HG02610 (cell line): Measurements from ENCODE around the gene PFDN1.

Source experiments
- ATAC-seq: cut with Tn5 transposase; IDR thresholded peaks from one replicate; pipeline ENCODE4 v1.9.1; 2021; ENCODE audit warnings: mild to moderate bottlenecking, moderate library complexity; ENCODE audit not compliant: unreplicated experiment

Gene PFDN1

GRCh38 chr5:140262221-140262620 lies 40.7 kb downstream of the PFDN1 start:
- no peak for ATAC-seq

GRCh38 chr5:140261403-140262171 lies 41.3 kb downstream of the PFDN1 start:
- no peak for ATAC-seq

DNA sequence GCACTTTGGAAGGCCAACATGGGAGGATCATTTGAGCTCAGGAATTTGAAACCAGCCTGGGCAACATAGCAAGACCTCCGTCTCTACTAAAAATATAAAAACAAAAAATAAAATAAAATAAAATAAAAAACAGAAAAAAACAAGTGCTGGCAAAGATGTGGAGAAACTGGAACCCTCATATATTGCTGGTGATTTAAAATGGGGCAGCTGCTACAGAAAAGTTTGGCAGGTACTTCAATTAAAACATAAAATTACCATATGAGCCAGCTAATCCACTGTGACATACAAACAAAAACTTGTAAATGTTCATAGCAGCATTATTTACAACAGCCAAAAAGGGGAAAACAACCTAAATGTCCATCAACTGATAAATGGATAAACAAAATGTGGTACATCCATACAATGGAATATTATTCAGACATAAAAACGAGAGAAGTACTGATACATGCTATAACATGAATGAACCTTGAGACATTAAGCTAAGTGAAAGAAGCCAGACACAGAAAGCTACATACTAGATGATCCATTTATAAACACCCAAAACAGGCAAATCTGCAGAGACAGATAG lies 42.7 kb downstream of the PFDN1 start:
- ATAC-seq = no peak

GRCh38 chr5:140259500-140259899 lies 43.4 kb downstream of the PFDN1 start:
- no peak for ATAC-seq

DNA sequence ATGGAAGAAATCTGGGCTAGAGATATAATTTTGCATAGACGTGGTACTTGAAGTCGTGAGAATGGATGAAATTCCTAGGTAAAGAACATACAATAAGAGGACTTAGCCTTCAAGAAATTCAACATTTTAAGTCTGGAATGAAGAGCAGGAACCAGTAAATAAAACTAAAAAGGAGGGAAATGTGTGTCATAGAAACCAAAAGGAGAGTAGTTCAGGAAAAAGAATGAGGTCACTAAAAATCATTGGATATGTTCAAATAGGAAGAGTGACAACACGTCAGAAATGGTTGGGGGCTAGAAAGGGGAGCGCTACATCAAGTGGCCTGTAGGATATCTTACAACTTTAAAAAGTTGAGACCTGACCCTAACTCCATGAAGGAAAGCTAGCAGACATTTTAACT lies 44.0 kb downstream of the PFDN1 start:
- ATAC-seq = no peak

GRCh38 chr5:140258016-140258415 lies 44.9 kb downstream of the PFDN1 start:
- ATAC-seq = no peak

GRCh38 chr5:140256726-140257125 lies 46.2 kb downstream of the PFDN1 start:
- ATAC-seq = no peak

DNA sequence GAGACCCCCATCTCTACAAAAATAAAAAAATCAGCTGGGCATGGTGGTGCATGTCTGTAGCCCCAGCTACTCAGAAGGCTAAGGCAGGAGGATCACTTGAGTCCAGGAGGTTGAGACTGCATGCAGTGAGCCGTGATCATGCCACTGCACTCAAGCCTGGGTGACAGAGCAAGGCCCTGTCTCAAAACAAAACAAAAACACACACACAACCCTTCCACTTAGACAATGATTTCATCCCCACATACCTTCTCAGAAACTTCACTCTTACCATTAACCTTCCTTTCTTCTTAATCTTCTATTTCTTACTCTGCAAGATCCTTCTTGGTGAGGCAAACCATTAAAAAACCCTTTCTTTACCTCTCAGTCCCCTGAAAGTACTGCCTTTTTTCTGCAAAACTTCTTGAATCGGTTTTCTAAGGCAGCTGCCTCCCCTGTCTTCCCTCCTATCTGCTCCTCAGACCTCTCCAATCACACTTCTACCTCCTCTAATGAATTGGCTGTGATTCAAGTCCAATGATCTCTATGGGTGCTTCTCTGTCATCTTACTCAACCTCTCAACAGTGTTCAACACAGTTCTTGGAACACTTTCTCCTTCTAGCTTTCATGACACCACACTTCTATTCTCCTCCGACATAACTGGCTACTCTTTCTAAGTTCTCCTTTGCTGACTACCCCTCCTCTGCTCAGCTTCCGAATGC lies 47.3 kb downstream of the PFDN1 start:
- ATAC-seq = no peak

DNA sequence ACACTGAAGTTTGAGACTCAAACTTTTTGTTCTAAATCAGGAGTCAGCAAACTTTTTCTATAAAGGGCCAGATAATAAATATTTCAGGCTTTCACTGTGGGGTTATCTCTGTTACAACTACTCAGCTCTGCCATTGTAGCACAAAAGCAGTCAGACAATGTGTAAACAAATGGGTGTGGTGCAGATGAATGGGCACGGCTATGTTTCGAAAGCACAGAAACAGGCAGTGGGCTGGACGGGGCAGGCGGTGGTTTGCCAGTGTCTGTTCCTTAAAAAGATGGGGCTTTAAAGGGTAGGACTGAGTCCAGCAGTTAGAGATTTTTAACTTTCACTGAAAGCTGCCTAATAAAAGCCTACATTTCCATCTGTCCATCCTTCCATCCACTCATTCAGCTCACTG lies 48.9 kb downstream of the PFDN1 start:
- no peak for ATAC-seq

GRCh38 chr5:140252470-140253126 lies 50.3 kb downstream of the PFDN1 start:
- ATAC-seq = no peak

DNA sequence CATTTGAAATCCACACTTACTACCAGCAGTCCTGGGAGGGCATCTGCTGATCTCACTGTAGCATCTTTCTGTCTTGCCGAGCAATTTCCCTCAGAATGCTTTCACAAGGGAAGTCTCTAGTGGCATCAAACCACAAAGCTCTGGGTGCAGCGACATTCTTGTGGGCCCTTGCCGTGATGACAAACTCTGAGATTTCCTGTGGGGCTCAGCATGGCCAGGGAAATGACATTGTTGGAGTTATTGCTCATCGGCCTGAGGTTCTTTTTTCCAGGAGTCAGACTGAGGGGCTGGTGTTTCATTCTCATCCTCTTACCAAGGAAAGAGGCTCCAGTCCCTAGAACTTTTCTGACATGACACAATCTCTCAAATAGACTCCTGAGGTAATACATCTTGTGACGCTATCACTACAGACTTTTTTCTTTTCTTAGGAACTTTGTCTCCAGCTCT lies 51.4 kb downstream of the PFDN1 start:
- peak; percentile 74 for ATAC-seq

- no peak for ATAC-seq
These were observed 52.5 kb downstream of the PFDN1 start for GRCh38 chr5:140250386-140250785.

- ATAC-seq = no peak
These were observed 53.4 kb downstream of the PFDN1 start for GRCh38 chr5:140249536-140249935.

DNA sequence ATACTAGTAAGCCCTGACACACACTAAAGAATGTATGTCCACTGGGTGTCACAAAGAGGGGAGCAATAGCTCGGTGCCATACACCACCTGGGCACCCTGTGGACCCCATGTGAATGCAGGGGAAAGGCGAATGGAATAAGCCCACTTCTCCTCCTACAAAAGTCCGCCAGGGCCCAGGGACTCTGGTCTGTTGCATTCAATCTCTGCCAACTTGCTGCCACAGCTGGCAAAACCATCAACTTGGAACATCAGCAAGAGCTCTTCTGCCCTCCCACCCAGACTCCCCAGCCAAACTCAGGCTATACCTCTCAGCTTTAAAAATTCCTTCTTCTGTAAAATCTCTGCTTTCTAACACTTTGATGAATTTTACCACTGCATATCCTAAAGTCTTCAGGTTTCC lies 54.5 kb downstream of the PFDN1 start:
- no peak for ATAC-seq

GRCh38 chr5:140246378-140247122 lies 56.4 kb downstream of the PFDN1 start:
- ATAC-seq = no peak

- no peak for ATAC-seq
These were observed 57.0 kb downstream of the PFDN1 start for GRCh38 chr5:140245926-140246325.

DNA sequence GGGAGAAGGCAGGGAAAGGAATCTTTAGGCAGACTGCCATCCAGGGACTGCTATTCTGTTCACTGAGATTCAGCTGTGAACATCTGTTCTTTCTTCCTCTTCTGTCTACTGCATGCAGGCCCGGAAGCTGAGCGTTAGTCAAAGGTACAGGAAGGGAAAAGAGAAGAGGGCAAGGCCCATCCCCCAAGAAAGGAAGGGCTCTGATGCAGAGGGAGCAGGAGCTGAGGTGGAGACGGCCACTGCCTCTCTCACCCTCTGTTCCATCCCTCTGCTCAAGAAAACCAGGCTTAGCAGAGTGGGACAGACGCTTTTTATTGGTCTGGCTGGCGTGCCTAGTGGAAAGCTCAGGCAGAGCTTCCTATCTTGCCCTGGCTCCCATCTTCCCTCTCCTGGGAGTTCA lies 57.6 kb downstream of the PFDN1 start:
- no peak for ATAC-seq

GRCh38 chr5:140244525-140245025 lies 58.3 kb downstream of the PFDN1 start:
- ATAC-seq = peak; percentile 66

DNA sequence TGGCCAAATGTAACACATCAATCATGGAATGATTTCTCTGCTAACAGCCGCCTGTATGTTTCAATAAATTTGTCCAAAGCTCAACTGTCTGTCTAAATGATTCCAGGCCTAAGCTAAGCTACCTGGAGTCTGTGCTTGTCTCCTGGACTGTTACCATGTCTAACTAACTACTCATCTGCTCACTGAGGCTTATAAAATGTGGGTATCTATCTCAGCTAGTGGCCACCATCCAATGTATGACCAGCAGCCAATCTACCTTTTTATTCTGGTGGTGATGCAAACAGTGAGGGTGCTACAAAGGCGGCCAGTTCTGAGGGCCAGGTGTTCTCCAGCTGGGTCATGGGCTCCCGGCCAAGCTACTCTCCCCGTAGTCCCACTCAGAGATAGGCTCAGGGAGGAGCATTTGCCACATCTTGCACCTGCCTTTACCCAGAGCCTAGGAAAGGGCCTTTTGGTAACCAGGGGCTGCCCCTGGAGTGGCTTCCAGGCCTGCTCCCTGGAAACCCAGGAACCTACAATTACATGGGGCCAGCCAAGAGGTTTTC lies 59.1 kb downstream of the PFDN1 start:
- no peak for ATAC-seq

- ATAC-seq = no peak
These were observed 59.9 kb downstream of the PFDN1 start for GRCh38 chr5:140242890-140243585.
